ENCODE measurements around the gene AADAC. TPM values are rescaled to one million over a fixed set of nuclear protein-coding genes. Genes with fewer than 3 reads are reported as not detected.

Gene AADAC
- total and polyA plus RNA-seq, 2 donors (not counting 1 experiment from before 2014, with no cell fraction given): 0.17 TPM; not detected in 1

DNA sequence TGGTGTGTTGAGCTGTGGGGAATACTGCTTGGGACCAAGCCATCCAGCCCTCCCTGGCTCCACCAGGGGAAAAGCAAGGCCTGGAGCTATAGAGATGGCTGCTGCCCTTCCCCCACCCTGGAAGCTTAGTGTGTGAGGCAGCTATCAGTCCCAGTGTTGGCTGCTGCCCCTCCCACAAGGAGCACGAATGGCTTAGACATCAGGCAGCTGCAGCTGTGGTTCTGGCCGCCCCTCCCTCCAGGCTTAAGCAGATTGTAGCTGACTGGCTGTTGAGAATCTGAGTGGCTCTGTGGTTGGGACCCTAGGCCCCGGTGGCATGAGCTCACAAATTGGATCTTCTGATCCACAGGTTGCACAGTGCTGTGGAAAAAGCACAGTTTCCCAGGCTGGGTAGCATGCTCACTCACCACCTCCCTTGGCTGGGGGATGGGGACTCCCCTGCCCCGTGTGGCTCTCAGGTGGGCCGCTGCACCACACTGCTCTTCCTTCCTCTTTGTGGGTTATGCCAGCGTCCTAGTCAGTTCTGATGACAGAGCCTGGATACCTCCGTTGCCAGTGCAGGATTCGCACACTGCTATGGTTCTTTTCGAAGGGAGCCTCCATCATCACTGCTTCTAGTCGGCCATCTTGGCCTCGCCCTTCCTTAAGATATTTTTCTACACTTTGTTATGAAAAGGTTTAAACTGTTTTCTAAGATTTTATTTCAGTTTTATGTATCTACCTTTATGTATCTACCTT lies 38.3 kb downstream of the AADAC start:
- Histone ChIP-seq H3K4me1 (ENCODE audit: control insufficient read depth, extremely low read depth, insufficient read depth, low read length) (no peaks in the 10 kb centered on the region), H3K27ac (ENCODE audit: insufficient read depth, low read length) (no peak overlapping the region), H3K9me3 (ENCODE audit: control insufficient read depth, insufficient read depth, low read depth, low read length) (no peaks in the 10 kb centered on the region), H3K9ac (ENCODE audit: insufficient read depth, low read length) (no peak overlapping the region), H3K27me3 (ENCODE audit: control insufficient read depth, insufficient read depth, low read length) (no peaks in the 10 kb centered on the region), H3K36me3 (ENCODE audit: control insufficient read depth, insufficient read depth, low read length) (no peaks in the 10 kb centered on the region), H2AFZ (ENCODE audit: low read length) (no peak overlapping the region), H4K20me1 (ENCODE audit: control insufficient read depth, extremely low read depth, insufficient read depth, low read length) (no peaks in the 10 kb centered on the region), H3K4me2 (ENCODE audit: extremely low read depth, insufficient read depth, low read length) (no peak overlapping the region), H3K79me2 (ENCODE audit: control insufficient read depth, insufficient read depth, low read length) (no peaks in the 10 kb centered on the region), H3K4me3 (replicated peaks in 1 of 4; ENCODE audit: control extremely low read depth in 1 of 4, insufficient read depth in 1 of 4, low read depth in 3 of 4, low read length in 4 of 4) (no peak overlapping the region)
- TF ChIP-seq EZH2 (IDR thresholded peaks at IDR 0.05; ENCODE audit: low read length, missing control alignments): no peak
- TF ChIP-seq, protein P1, sequence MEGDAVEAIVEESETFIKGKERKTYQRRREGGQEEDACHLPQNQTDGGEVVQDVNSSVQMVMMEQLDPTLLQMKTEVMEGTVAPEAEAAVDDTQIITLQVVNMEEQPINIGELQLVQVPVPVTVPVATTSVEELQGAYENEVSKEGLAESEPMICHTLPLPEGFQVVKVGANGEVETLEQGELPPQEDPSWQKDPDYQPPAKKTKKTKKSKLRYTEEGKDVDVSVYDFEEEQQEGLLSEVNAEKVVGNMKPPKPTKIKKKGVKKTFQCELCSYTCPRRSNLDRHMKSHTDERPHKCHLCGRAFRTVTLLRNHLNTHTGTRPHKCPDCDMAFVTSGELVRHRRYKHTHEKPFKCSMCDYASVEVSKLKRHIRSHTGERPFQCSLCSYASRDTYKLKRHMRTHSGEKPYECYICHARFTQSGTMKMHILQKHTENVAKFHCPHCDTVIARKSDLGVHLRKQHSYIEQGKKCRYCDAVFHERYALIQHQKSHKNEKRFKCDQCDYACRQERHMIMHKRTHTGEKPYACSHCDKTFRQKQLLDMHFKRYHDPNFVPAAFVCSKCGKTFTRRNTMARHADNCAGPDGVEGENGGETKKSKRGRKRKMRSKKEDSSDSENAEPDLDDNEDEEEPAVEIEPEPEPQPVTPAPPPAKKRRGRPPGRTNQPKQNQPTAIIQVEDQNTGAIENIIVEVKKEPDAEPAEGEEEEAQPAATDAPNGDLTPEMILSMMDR (conservative IDR thresholded peaks at IDR 0.05 in 1 of 2, IDR thresholded peaks at IDR 0.05 in 1 of 2; ENCODE audit: low read depth in 1 of 2, low read length in 2 of 2): no peak
- DNase-seq (ENCODE audit: low read depth in 2 of 2): no peak

DNA sequence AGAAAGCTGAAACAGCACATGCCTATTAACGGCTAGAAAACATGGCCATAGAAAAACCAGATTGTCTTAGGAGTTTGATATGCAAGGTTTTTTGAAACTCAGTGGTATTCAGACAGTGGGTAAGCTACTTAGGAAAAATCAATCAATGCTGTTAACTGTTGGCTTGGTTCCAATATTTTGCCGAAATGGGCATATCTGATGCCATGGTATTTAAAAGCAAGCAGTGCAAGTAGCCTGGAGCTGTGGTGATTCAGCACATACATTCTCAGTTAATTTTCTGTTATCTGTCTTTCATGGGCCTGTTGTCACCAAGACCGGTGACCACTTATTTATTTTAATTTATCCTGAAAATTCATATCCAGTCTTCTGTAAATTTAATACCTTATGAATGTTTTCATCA lies 42.2 kb downstream of the AADAC start:
- Histone ChIP-seq H3K79me2 (ENCODE audit: control insufficient read depth, insufficient read depth, low read length) (no peaks in the 10 kb centered on the region), H3K4me3 (replicated peaks in 1 of 4; ENCODE audit: control extremely low read depth in 1 of 4, insufficient read depth in 1 of 4, low read depth in 3 of 4, low read length in 4 of 4) (no peak overlapping the region), H2AFZ (ENCODE audit: low read length) (no peak overlapping the region), H3K9ac (ENCODE audit: insufficient read depth, low read length) (no peak overlapping the region), H4K20me1 (ENCODE audit: control insufficient read depth, extremely low read depth, insufficient read depth, low read length) (no peaks in the 10 kb centered on the region), H3K27me3 (ENCODE audit: control insufficient read depth, insufficient read depth, low read length) (no peaks in the 10 kb centered on the region), H3K27ac (ENCODE audit: insufficient read depth, low read length) (no peak overlapping the region), H3K9me3 (ENCODE audit: control insufficient read depth, insufficient read depth, low read depth, low read length) (no peaks in the 10 kb centered on the region), H3K4me1 (ENCODE audit: control insufficient read depth, extremely low read depth, insufficient read depth, low read length) (no peaks in the 10 kb centered on the region), H3K36me3 (ENCODE audit: control insufficient read depth, insufficient read depth, low read length) (no peaks in the 10 kb centered on the region), H3K4me2 (ENCODE audit: extremely low read depth, insufficient read depth, low read length) (no peak overlapping the region)
- peak in 1 of 2 donors; percentile 16 for DNase-seq (ENCODE audit: low read depth in 2 of 2)
- no peak for TF ChIP-seq EZH2 (IDR thresholded peaks at IDR 0.05; ENCODE audit: low read length, missing control alignments)
- TF ChIP-seq, protein P1 (conservative IDR thresholded peaks at IDR 0.05 in 1 of 2, IDR thresholded peaks at IDR 0.05 in 1 of 2; ENCODE audit: low read depth in 1 of 2, low read length in 2 of 2): no peak

DNA sequence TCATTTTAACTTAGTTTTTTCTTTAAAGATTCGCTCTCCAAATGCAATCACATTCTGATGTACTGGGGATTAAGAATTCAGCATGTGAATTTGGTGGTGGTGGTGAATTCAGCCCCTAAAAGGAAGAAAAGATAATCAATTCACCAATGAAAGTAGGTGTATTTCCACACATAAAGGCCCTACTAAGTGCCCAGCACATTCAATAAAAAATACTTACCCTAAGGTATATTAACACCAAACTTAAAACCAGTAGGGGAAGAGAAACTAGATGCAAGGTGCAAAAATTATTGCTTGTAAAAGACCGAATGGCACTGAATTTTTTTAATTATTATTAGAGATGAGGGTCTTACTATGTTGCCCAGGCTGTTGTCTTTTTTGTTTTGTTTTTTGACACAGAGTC lies 42.7 kb downstream of the AADAC start:
- Histone ChIP-seq H3K9ac (ENCODE audit: insufficient read depth, low read length) (no peak overlapping the region), H4K20me1 (ENCODE audit: control insufficient read depth, extremely low read depth, insufficient read depth, low read length) (no peaks in the 10 kb centered on the region), H3K79me2 (ENCODE audit: control insufficient read depth, insufficient read depth, low read length) (no peaks in the 10 kb centered on the region), H3K4me3 (replicated peaks in 1 of 4; ENCODE audit: control extremely low read depth in 1 of 4, insufficient read depth in 1 of 4, low read depth in 3 of 4, low read length in 4 of 4) (no peak overlapping the region), H3K4me1 (ENCODE audit: control insufficient read depth, extremely low read depth, insufficient read depth, low read length) (no peaks in the 10 kb centered on the region), H2AFZ (ENCODE audit: low read length) (no peak overlapping the region), H3K27me3 (ENCODE audit: control insufficient read depth, insufficient read depth, low read length) (no peaks in the 10 kb centered on the region), H3K4me2 (ENCODE audit: extremely low read depth, insufficient read depth, low read length) (no peak overlapping the region), H3K27ac (ENCODE audit: insufficient read depth, low read length) (no peak overlapping the region), H3K9me3 (ENCODE audit: control insufficient read depth, insufficient read depth, low read depth, low read length) (no peaks in the 10 kb centered on the region), H3K36me3 (ENCODE audit: control insufficient read depth, insufficient read depth, low read length) (no peaks in the 10 kb centered on the region)
- TF ChIP-seq, protein P1 (conservative IDR thresholded peaks at IDR 0.05 in 1 of 2, IDR thresholded peaks at IDR 0.05 in 1 of 2; ENCODE audit: low read depth in 1 of 2, low read length in 2 of 2): no peak
- TF ChIP-seq EZH2 (IDR thresholded peaks at IDR 0.05; ENCODE audit: low read length, missing control alignments): no peak
- no peak for DNase-seq (ENCODE audit: low read depth in 2 of 2)
